ENCODE measurements around the gene CD69.
A peak's percentile ranks its signal among the peaks of the same experiment; 100 is the strongest.

DNA sequence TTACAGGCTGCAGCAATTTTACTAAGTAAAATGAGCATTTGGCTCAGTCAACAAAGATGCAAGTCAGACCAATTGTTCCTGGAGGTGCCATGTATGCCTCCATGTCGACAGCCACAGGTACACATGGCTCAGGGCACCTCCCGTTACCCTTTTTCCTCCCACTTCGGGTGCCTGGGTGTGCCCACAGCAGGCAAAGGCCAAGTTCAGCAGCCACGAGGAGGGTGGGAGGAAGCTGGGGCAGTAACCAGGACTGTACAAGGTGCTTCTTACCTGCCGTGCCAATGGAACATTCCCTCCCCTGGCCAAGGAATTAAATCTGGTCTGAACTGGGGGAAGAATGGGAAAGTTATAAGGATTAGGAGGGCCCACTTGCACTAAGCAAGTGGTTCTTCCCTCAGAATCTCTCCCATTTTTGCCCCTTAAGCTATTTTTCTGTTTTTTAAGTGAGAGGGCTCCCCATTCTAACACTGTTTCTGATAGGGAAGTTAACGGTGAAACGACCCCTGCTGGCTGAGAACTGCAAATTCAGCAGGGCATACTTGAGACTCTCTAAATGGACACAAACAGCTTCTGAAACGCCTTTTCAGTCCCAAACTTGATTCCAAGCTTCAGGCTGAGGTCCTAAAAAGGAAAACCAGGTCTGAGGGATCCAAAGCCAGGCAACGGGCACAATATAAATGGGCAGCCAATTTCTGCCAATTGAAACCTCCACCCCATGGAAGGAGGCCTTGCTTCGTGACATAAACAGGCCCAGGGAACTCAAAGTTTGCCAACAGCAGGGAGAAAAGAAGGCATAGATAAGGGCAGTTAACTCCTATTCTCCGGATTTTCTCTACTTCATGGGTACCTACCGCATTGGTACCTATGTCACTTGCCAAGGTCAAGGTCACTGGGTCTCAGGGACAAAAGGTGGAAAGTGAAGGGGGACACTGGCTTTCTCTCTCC, 52.6 kb downstream of the CD69 start:
- TF ChIP-seq, protein P1, sequence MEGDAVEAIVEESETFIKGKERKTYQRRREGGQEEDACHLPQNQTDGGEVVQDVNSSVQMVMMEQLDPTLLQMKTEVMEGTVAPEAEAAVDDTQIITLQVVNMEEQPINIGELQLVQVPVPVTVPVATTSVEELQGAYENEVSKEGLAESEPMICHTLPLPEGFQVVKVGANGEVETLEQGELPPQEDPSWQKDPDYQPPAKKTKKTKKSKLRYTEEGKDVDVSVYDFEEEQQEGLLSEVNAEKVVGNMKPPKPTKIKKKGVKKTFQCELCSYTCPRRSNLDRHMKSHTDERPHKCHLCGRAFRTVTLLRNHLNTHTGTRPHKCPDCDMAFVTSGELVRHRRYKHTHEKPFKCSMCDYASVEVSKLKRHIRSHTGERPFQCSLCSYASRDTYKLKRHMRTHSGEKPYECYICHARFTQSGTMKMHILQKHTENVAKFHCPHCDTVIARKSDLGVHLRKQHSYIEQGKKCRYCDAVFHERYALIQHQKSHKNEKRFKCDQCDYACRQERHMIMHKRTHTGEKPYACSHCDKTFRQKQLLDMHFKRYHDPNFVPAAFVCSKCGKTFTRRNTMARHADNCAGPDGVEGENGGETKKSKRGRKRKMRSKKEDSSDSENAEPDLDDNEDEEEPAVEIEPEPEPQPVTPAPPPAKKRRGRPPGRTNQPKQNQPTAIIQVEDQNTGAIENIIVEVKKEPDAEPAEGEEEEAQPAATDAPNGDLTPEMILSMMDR (IDR thresholded peaks at IDR 0.05; ENCODE audit: low read depth, low read length, poor library complexity, severe bottlenecking) = peak; percentile 93
- TF ChIP-seq EZH2phosphoT487 (IDR thresholded peaks at IDR 0.05; ENCODE audit: borderline replicate concordance, low read length) = no peak

All from DOHH2 (cell line).